GM12872 (cell line): ENCODE data around the gene ANKRD55.

Experiments used
- TF ChIP-seq, protein P1 (sequence below): IDR thresholded peaks from 3 replicates; pipeline ENCODE4 v1.5.1; 2011; ENCODE audit warnings: low read depth, mild to moderate bottlenecking, low read length, moderate library complexity; ENCODE audit not compliant: insufficient read depth

The ANKRD55 gene

DNA sequence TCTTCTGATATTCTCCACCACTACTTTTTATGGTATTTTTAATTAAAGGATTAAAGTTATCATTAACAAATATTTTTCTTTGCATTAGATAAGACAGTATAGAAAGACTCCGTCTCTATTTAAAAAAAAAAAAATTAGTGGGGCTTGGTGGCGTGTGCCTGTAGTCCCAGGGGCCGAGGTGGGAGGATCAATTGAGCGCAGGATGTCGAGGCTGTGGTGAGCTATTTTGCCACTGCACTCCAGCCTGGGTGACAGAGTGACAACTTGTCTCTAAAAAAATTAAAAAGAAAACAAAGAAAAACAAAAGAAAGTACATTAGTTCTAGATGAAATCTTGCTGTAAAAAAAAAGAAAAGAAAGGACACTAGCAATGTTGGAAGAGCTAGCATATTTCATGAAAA, 141.0 kb downstream of the ANKRD55 start:
- TF ChIP-seq, protein P1, sequence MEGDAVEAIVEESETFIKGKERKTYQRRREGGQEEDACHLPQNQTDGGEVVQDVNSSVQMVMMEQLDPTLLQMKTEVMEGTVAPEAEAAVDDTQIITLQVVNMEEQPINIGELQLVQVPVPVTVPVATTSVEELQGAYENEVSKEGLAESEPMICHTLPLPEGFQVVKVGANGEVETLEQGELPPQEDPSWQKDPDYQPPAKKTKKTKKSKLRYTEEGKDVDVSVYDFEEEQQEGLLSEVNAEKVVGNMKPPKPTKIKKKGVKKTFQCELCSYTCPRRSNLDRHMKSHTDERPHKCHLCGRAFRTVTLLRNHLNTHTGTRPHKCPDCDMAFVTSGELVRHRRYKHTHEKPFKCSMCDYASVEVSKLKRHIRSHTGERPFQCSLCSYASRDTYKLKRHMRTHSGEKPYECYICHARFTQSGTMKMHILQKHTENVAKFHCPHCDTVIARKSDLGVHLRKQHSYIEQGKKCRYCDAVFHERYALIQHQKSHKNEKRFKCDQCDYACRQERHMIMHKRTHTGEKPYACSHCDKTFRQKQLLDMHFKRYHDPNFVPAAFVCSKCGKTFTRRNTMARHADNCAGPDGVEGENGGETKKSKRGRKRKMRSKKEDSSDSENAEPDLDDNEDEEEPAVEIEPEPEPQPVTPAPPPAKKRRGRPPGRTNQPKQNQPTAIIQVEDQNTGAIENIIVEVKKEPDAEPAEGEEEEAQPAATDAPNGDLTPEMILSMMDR, result no peak

DNA sequence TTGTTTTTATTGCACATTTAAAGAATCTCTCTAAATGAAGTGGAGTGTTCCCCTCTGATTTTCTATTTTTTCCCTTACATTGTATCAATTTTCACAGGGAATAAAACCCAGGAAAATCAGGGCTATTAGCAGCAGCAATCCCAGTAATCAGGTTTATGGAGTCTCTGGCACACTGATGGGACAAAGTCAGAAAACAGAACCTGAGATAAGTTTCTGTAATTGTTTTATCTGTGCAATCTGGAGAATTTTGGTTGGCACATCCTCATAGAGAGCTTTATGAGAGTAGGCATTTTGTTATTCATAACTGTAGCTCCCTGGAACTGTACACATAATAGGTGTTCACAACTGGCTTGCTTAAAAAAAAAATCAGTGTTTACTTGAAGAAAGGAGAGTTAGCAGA, 141.5 kb downstream of the ANKRD55 start:
- TF ChIP-seq, protein P1, result no peak

- TF ChIP-seq, protein P1, result no peak
Observed at GRCh38 chr5:56090793-56091460, 142.2 kb downstream of the ANKRD55 start.

DNA sequence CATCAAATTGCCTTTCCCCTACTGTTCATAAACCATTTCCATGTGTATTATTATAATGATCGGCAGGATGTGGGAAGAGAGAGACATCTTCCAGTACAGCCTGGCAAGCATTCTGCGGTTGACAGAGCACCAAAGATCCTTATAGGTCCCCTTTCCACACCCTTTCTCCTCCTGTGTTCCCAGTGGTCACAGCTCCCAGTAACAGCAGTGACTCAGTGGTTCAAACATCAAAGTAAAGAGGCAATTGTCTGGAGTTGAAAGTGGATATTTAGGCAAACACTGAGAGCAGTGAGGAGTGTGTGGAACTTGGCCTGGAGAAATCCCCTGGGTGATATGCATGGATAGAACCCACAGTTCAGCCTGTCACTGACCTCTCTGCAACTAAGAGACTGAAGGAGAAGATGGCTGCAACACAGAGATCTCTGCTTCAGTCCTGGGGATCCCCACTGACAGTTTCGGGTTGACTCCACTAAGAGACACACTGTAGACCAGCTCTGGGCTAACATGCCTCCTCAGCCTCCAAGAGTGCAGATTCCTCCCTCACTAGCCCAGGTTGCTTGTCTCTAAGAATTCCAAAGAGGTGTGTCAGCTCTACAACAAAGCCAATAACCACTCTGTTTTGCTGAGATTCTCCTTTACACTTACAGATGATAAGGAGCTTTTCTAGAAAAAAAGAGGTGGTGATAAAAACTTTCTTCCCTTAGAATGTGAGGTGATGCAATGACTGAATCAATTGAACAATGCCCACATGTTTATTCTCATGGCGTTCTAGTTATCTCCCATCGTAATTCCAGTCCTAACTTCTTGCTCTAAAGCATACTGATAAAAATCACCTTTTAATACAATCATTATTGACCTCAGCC, 143.9 kb downstream of the ANKRD55 start:
- TF ChIP-seq, protein P1, result no peak

DNA sequence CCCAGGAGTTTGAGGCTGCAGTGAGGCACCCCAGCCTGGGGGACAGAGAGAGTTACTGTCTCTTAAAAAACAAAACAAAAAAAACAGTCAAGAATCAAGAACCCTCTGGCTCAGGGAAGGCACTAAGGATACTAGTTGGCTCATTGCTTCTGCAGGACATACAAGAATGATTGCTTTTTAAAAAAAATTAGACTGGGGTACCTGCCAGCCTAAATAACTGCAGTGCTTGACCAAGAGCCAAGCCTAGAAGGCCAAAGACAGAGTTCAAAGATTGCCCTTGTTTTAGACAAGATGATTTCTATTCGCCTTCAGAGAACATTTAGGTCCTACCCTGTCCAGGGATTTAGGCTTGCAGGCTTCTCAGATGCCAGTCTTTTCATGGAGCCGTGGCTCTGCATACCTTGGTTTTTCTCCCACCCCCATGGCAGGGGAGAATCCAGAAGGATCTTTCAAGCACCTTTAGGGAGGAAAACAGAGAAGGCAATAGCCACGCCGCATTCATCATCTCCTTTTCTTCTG, 144.6 kb downstream of the ANKRD55 start:
- TF ChIP-seq, protein P1, result no peak

- TF ChIP-seq, protein P1, result no peak
Observed at GRCh38 chr5:56085193-56085592, 147.9 kb downstream of the ANKRD55 start.

DNA sequence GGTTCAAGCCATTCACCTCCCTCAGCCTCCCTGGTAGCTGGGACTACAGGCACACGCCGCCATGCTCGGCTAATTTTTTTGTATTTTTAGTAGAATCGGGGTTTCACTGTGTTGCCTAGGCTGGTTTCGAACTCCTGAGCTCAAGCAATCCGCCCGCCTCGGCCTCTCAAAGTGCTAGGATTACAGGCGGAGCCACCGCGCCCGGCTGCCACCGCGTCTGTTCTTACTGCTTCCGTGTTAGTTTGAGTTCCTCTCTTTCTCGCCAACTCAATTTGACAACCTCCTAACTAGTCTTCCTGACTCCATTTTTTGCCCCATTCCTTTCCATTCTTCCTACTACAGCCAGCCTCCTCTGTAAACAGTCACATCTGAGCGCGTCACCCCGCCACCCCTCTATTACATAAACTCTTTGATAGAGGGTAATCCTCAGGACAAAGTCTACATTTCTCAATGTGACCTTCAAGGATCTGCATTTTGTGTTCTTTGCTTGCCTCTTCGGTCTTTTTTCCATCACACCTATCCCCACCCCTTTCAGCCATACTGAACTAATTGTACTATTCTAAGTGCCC, 149.8 kb downstream of the ANKRD55 start:
- TF ChIP-seq, protein P1, result no peak
